Endothelial cell of umbilical vein (primary cell): ENCODE data around the gene LY9. TPM values are rescaled to one million over a fixed set of nuclear protein-coding genes. Genes with fewer than 3 reads are reported as not detected.

ENCODE experiments used
- BruUV-seq: library from RNA; stranded (reverse); fragments of 400-500 nt; replicated peaks from 2 replicates; lab custom pipeline; 2021; lab: Mats Ljungman, UMichigan
- CTCF ChIA-PET: fragments of 300-600, 350-600 bp; sonication (Branson Sonifier 250); formaldehyde crosslinking; loops from one replicate; lab custom pipeline; 2021; ENCODE audit warnings: antibody characterized with exemption, inconsistent platforms; lab: Charles Lee
- POLR2A ChIA-PET: fragments of 300-600, 350-600 bp; sonication (Branson Sonifier 250); formaldehyde crosslinking; loops from one replicate; lab custom pipeline; 2021; ENCODE audit warnings: antibody characterized with exemption, inconsistent platforms; lab: Charles Lee
- DNase-seq: peaks from one replicate; pipeline ENCODE4 v3.0.0-alpha.2; 2011; ENCODE audit warnings: low read depth, low spot score
- FAIRE-seq: peaks from 2 replicates; lab custom pipeline; 2011; peaks lifted over from hg19 to GRCh38; lab: Jason Lieb, UNC
- H2AFZ ChIP-seq: 2 replicates; pipeline ENCODE4 v1.6.0; 2012; ENCODE audit warnings: low read depth, low read length, control low read depth, inconsistent platforms
- H3K27ac ChIP-seq: 2 replicates; pipeline ENCODE4 v1.5.1; 2011; ENCODE audit warnings: low read depth, mild to moderate bottlenecking, control low read depth, low read length, moderate library complexity; ENCODE audit not compliant: insufficient read depth
- H3K27me3 ChIP-seq, 2 experiments: 2 replicates each; pipeline versions ENCODE4 v1.6.0 to v1.6.1; 2011; ENCODE audit warnings: low read length in 2 of 2, mixed read lengths in 1 of 2; ENCODE audit not compliant: control insufficient read depth in 2 of 2, insufficient read depth in 2 of 2
- H3K36me3 ChIP-seq, 2 experiments: 2 replicates in 1 of 2; 3 replicates in 1 of 2; pipeline ENCODE4 v1.5.1; 2011; ENCODE audit warnings: low read length in 2 of 2, mild to moderate bottlenecking in 1 of 2, moderate library complexity in 1 of 2; ENCODE audit not compliant: control insufficient read depth in 2 of 2, insufficient read depth in 2 of 2; ENCODE audit errors: extremely low read depth in 1 of 2
- H3K4me1 ChIP-seq: 3 replicates; pipeline ENCODE4 v1.5.1; 2011; ENCODE audit warnings: mild to moderate bottlenecking, low read length; ENCODE audit not compliant: control insufficient read depth, insufficient read depth; ENCODE audit errors: extremely low read depth
- H3K4me2 ChIP-seq: 2 replicates; pipeline ENCODE4 v1.6.1; 2011; ENCODE audit warnings: low read length, control low read depth, mixed read lengths; ENCODE audit not compliant: insufficient read depth
- H3K4me3 ChIP-seq, 3 experiments: fragments of 200-600 bp in 1 of 3; sonication (generic), shearing (Covaris generic) in 1 of 3; replicated peaks in 1 of 3; 2 replicates each; pipeline ENCODE4 v1.5.1; 2011 to 2016; ENCODE audit warnings: control low read depth in 3 of 3, low read length in 3 of 3, mild to moderate bottlenecking in 2 of 3, inconsistent platforms in 1 of 3, low read depth in 1 of 3, moderate library complexity in 1 of 3; ENCODE audit not compliant: insufficient read depth in 1 of 3
- H3K79me2 ChIP-seq: 2 replicates; pipeline ENCODE4 v1.6.0; 2012; ENCODE audit warnings: low read length, inconsistent platforms; ENCODE audit not compliant: control insufficient read depth, insufficient read depth
- H3K9ac ChIP-seq: replicated peaks from 2 replicates; pipeline ENCODE3; 2011; ENCODE audit warnings: low read length, control low read depth; ENCODE audit not compliant: insufficient read depth; ENCODE audit errors: extremely low read depth
- H3K9me1 ChIP-seq: replicated peaks from 3 replicates; pipeline ENCODE4 v1.6.0; 2011; ENCODE audit warnings: mild to moderate bottlenecking, low read length; ENCODE audit not compliant: control insufficient read depth, insufficient read depth; ENCODE audit errors: extremely low read depth
- H3K9me3 ChIP-seq: replicated peaks from 2 replicates; pipeline ENCODE4 v1.5.1; 2012; ENCODE audit warnings: low read length, inconsistent platforms; ENCODE audit not compliant: control insufficient read depth, insufficient read depth
- H4K20me1 ChIP-seq: replicated peaks from 2 replicates; pipeline ENCODE3; 2011; ENCODE audit warnings: mild to moderate bottlenecking, low read length; ENCODE audit not compliant: control insufficient read depth, insufficient read depth; ENCODE audit errors: extremely low read depth
- EZH2 ChIP-seq: IDR thresholded peaks from 2 replicates; pipeline ENCODE4 v1.6.1; 2012; ENCODE audit warnings: borderline replicate concordance, low read depth, mild to moderate bottlenecking, moderate library complexity, low read length, inconsistent platforms; ENCODE audit not compliant: severe bottlenecking
- FOS ChIP-seq: IDR thresholded peaks from 2 replicates; pipeline ENCODE4 v1.6.1; 2011; ENCODE audit warnings: mild to moderate bottlenecking, low read length, moderate library complexity, borderline replicate concordance; ENCODE audit not compliant: insufficient read depth
- GATA2 ChIP-seq: IDR thresholded peaks from 2 replicates; pipeline ENCODE4 v1.7.0; 2011; ENCODE audit warnings: low read depth, mild to moderate bottlenecking, moderate library complexity, mixed read lengths, low read length; ENCODE audit not compliant: insufficient read length, insufficient read depth
- JUN ChIP-seq: IDR thresholded peaks from 2 replicates; pipeline ENCODE4 v1.6.1; 2011; ENCODE audit warnings: borderline replicate concordance, low read depth; ENCODE audit not compliant: insufficient read length, insufficient read depth
- MYC ChIP-seq: IDR thresholded peaks from one replicate; pipeline ENCODE4 v1.6.1; 2011; ENCODE audit warnings: mild to moderate bottlenecking, low read depth, low read length
- POLR2A ChIP-seq: IDR thresholded peaks from 2 replicates; pipeline ENCODE4 v1.6.1; 2012; ENCODE audit warnings: low read depth, mild to moderate bottlenecking, control low read depth, low read length
- POLR2AphosphoS5 ChIP-seq: IDR thresholded peaks from 2 replicates; pipeline ENCODE4 v1.6.1; 2012; ENCODE audit warnings: low read depth, mild to moderate bottlenecking, control low read depth, low read length, moderate library complexity; ENCODE audit not compliant: insufficient read depth
- dilution Hi-C: fragments of 300-500 bp; cut with MboI; formaldehyde crosslinking; loops from one replicate; pipeline ENCODE4 v1.15.0; 2019; ENCODE audit warnings: low sequenced_read_pairs; ENCODE audit not compliant: extremely low pct_ligation_motif_present
- intact Hi-C: fragments of 100-400 bp; cut with micrococcal nuclease; formaldehyde crosslinking; loops from one replicate; pipeline ENCODE4 v1.10.0; 2022
- polyA plus RNA-seq, 4 experiments: library from polyadenylated mRNA; depleted of rRNA in 3 of 4; stranded (reverse) in 3 of 4; unstranded in 1 of 4; fragments of >200 nt; gene quantifications; 2 replicates each; pipeline versions ENCODE4 v1.2.1 to v1.2.3, GENCODE V29; 2011 to 2012; ENCODE audit warnings: missing spikeins in 1 of 4
- total RNA-seq: library from RNA; stranded (reverse); gene quantifications from 2 replicates; pipeline ENCODE4 v1.2.3, GENCODE V29; 2021
- TF ChIP-seq, protein P1 (sequence below): IDR thresholded peaks from 2 replicates; pipeline ENCODE4 v1.6.1; 2011; ENCODE audit not compliant: insufficient read depth, insufficient read length
- TF ChIP-seq, protein P2 (sequence below), 2 donors: IDR thresholded peaks; 1 replicate in 1 of 2; 2 replicates in 1 of 2; pipeline ENCODE4 v1.5.1; 2011; ENCODE audit warnings: low read length in 2 of 2, mild to moderate bottlenecking in 2 of 2, moderate library complexity in 2 of 2, control low read depth in 1 of 2, inconsistent platforms in 1 of 2, low read depth in 1 of 2; ENCODE audit not compliant: insufficient read depth in 1 of 2; ENCODE audit errors: extremely low read depth in 1 of 2

The LY9 gene
- total and polyA plus RNA-seq, 2 donors (not counting 3 experiments of a cell fraction or from before 2014, with no cell fraction given) = not detected

DNA sequence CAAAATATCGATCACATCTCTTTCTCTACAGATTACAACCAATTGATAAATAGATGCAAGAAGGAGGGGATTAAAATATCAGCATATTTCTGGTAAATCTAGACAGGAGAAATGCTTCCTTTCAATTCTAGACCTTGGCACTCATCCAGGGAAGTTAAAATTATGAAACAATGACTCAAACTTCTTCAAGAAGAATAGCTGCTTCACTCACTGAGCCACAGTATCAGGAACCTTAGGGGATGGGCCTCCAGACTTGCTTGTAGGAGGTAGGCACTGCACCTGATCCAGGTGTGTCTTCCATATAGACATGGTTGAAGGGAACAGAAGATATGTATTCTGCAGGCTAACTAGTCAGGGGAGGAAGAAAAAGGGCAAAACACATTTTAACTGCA, 47.1 kb upstream of the LY9 start:
- ChIA-PET CTCF (interaction anchor here (1.0 kb wide), 1 partner anchor 9 kb away, joined by 3 read pairs; the partner anchor contains the start of gene SLAMF7), POLR2A (no interaction called here)
- H3K9me3 ChIP-seq = no peaks in the 10 kb centered on the region
- BruUV-seq = no TSS peak
- no peak overlapping the region for H3K9ac ChIP-seq
- H3K27me3 ChIP-seq = peaks cover 4 to 7% of the 10 kb centered on the region in 2 experiments
- intact Hi-C loops = no loop called here
- no peaks in the 10 kb centered on the region for H3K4me1 ChIP-seq
- H3K9me1 ChIP-seq = no peaks in the 10 kb centered on the region
- FAIRE-seq (no peak), DNase-seq (no peak)
- H3K4me3 ChIP-seq = no peak overlapping the region
- dilution Hi-C loops = no loop called here
- no peak overlapping the region for H3K27ac ChIP-seq
- TF ChIP-seq, protein P1, sequence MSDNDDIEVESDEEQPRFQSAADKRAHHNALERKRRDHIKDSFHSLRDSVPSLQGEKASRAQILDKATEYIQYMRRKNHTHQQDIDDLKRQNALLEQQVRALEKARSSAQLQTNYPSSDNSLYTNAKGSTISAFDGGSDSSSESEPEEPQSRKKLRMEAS = no peak
- TF ChIP-seq POLR2A (no peak), JUN (no peak), GATA2 (no peak), POLR2AphosphoS5 (no peak), EZH2 (no peak), FOS (no peak), MYC (no peak)
- TF ChIP-seq, protein P2, sequence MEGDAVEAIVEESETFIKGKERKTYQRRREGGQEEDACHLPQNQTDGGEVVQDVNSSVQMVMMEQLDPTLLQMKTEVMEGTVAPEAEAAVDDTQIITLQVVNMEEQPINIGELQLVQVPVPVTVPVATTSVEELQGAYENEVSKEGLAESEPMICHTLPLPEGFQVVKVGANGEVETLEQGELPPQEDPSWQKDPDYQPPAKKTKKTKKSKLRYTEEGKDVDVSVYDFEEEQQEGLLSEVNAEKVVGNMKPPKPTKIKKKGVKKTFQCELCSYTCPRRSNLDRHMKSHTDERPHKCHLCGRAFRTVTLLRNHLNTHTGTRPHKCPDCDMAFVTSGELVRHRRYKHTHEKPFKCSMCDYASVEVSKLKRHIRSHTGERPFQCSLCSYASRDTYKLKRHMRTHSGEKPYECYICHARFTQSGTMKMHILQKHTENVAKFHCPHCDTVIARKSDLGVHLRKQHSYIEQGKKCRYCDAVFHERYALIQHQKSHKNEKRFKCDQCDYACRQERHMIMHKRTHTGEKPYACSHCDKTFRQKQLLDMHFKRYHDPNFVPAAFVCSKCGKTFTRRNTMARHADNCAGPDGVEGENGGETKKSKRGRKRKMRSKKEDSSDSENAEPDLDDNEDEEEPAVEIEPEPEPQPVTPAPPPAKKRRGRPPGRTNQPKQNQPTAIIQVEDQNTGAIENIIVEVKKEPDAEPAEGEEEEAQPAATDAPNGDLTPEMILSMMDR (IDR thresholded peaks at IDR 0.05; ENCODE audit: extremely low read depth in 1 of 2, insufficient read depth in 1 of 2, low read depth in 1 of 2, low read length in 2 of 2) = no peak
- H2AFZ ChIP-seq = no peak overlapping the region
- no peaks in the 10 kb centered on the region for H3K36me3 ChIP-seq
- H3K4me2 ChIP-seq = no peak overlapping the region
- H3K79me2 ChIP-seq = no peaks in the 10 kb centered on the region
- no peaks in the 10 kb centered on the region for H4K20me1 ChIP-seq
